GM12801 (cell line): ENCODE measurements around the gene GGA3.

Source experiments
- CTCF ChIP-seq: IDR thresholded peaks from one replicate; pipeline ENCODE4 v1.5.1; 2011; ENCODE audit warnings: control low read depth; ENCODE audit not compliant: insufficient read length; ENCODE audit errors: extremely low read depth

Gene GGA3

GRCh38 chr17:75277664-75278071 is 16.3 kb upstream of the GGA3 start:
- TF ChIP-seq CTCF, result no peak

GRCh38 chr17:75273977-75274708 is 12.7 kb upstream of the GGA3 start:
- no peak for TF ChIP-seq CTCF

- no peak for TF ChIP-seq CTCF
Measured at GRCh38 chr17:75272848-75273184, 11.4 kb upstream of the GGA3 start.

- no peak for TF ChIP-seq CTCF
Measured at GRCh38 chr17:75271955-75272847, 10.8 kb upstream of the GGA3 start.

- TF ChIP-seq CTCF, result no peak
Measured at GRCh38 chr17:75271233-75271954, 10.0 kb upstream of the GGA3 start.

DNA sequence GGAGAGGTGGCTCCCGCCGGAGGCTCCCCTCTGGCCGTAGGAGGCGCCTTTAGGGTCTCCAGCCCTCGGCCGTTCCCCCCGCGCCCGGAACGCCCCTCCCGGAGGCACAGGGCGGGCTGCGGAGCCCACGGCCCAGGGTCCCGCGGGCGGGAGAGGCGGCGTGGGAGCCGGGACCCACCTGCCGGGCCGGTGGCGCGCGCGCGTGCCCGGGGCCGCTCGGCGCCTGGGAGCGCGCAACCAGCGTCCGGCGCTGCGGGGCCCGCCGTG is 9.5 kb upstream of the GGA3 start, which contains the start of gene MIF4GD:
TSS of gene MIF4GD (minus strand) at position 266 of the 267 bp plus-strand sequence. CDS start 1,036 bp downstream, outside the sequence.
- TF ChIP-seq CTCF, result no peak
